Measurements from ENCODE around the gene S1PR4. TPM values are rescaled to one million over a fixed set of nuclear protein-coding genes. Genes with fewer than 3 reads are reported as not detected.

The S1PR4 gene
- total RNA-seq, 1 donor from 2014 or later = 22.3 TPM

DNA sequence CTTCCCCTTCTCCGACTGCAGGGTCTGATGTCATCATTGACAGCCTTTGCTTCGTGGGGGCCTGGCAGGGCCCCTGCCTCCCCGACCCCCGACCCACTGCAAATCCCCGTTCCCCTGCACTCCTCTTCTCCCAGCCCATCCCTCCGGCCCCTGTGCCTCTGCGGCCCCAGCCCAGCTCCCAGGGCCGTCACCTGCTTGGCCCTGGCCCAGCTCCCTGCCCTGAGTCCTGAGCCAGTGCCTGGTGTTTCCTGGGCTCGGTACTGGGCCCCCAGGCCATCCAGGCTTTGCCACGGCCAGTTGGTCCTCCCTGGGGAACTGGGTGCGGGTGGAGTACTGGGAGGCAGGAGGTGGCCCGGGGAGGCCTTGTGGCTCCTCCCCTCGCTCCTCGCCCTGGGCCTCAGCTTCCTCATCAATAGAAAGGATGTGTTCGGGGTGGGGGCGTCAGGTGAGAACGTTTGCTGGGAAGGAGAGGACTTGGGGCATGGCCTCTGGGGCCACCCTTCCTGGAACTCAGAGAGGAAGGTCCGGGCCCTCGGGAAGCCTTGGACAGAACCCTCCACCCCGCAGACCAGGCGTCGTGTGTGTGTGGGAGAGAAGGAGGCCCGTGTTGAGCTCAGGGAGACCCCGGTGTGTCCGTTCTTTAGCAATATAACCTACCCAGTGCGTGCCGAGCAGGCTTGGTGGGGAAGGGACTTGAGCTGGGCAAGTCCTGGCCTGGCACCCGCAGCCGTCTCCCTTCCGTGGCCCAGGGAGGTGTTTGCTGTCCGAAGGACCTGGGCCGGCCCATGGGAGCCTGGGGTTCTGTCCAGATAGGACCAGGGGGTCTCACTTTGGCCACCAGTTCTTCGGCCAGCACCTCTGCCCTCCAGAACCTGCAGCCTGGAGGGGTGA is 30.0 kb downstream of the S1PR4 start:
- DNase-seq = no peak

DNA sequence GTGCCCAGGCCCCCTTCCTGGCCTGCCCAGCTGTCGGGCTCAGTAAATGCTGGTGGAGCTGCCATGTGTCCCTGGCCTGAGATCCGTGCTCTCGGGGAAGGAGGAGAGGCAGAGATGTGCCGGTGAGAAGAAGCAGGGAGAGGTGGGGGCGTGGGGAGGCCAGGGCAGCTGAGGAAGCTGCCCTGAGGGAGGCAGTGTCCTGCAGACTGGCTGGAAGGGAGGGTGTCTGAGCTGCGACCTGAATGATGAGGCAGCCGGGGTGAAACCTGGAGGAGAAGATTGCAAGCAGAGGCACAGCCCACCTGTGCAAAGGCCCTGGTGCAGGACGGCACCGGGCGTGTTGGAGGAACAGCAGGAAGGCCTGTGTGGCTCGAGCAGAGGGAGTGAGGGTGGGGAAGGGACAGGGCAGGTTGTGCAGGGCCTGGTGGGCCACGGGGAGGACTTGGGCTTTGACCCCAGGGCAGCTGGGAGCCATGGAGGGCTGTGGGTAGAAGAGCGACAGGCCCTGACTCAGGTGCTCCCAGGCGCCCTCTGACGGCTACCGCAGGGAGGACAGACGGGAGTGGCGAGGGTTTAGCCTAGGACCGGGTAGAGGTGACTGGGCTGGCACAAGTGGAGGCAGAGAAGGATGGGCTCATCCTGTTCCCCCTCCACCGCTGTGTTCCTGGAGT is 31.9 kb downstream of the S1PR4 start:
- no peak overlapping the region for H3K27ac ChIP-seq
- no peaks in the 10 kb centered on the region for H3K27me3 ChIP-seq
- TF ChIP-seq CTCF (IDR thresholded peaks at IDR 0.05) = peak; percentile 70
- peaks cover 33% of the 10 kb centered on the region for H3K36me3 ChIP-seq
- intact Hi-C loops (cut with DNase I) = no loop called here
- no peaks in the 10 kb centered on the region for H3K9me3 ChIP-seq
- H3K4me3 ChIP-seq = no peak overlapping the region
- no peaks in the 10 kb centered on the region for H3K4me1 ChIP-seq
- DNase-seq (peak; percentile 82), ATAC-seq (peak; percentile 88)

More for the DNA sequence above, 30.0 kb downstream of the S1PR4 start:
- Histone ChIP-seq H3K9me3 (no peaks in the 10 kb centered on the region), H3K4me1 (no peaks in the 10 kb centered on the region), H3K27ac (no peak overlapping the region), H3K27me3 (no peaks in the 10 kb centered on the region), H3K4me3 (no peak overlapping the region), H3K36me3 (peaks cover 50% of the 10 kb centered on the region)
- no peak for ATAC-seq
- intact Hi-C loops (cut with DNase I) = no loop called here
- TF ChIP-seq CTCF (IDR thresholded peaks at IDR 0.05) = no peak

DNA sequence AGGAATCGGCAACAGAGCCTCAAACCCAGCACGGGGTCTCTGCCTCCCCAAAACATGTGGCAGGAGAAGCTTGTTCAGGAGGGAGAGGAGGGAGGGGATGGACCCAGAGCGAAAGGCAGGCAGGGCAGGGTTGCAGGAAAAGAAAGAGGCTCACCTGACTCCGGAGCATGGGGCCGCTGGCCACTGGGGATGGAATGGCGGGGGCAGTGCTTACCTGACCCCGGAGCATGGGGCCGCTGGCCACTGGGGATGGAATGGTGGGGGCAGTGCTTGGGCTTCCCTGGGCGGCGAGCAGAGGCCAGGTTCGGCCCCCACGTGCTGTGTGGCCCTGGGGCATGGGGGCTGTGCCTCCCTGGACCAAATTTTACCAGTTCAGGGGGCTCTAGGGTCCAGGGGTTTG is 32.6 kb downstream of the S1PR4 start:
- Histone ChIP-seq H3K4me3 (no peak overlapping the region), H3K9me3 (no peaks in the 10 kb centered on the region), H3K4me1 (no peaks in the 10 kb centered on the region), H3K27ac (no peak overlapping the region), H3K36me3 (peaks cover 26% of the 10 kb centered on the region), H3K27me3 (no peaks in the 10 kb centered on the region)
- no peak for DNase-seq
- ATAC-seq = no peak
- TF ChIP-seq CTCF (IDR thresholded peaks at IDR 0.05) = no peak
- intact Hi-C loops (cut with DNase I) = no loop called here

GRCh38 chr19:3213159-3213558 is 34.6 kb downstream of the S1PR4 start:
- Histone ChIP-seq H3K9me3 (no peaks in the 10 kb centered on the region), H3K27me3 (no peaks in the 10 kb centered on the region), H3K36me3 (peaks cover 6% of the 10 kb centered on the region), H3K4me3 (no peak overlapping the region), H3K27ac (no peak overlapping the region), H3K4me1 (no peaks in the 10 kb centered on the region)
- TF ChIP-seq CTCF (IDR thresholded peaks at IDR 0.05) = no peak
- ATAC-seq (no peak), DNase-seq (no peak)
- intact Hi-C loops (cut with DNase I) = no loop called here

DNA sequence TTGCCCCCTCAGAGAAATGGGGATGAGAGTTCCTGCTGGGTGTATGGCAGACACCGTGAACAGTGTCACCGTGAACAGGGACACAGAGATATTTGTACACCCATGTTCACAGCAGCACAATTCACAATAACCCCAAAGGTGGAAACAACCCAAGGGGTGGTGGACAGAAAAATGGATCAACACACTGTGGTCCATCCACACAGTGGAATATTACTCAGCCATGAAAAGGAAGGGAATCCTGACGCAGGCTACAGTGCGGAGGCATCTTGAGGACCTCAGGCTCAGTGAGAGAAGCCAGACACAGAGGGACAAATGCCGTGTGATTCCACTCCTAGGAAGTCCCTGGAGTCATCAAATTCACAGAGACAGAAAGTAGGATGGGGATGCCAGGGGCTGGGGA is 38.3 kb downstream of the S1PR4 start:
- Histone ChIP-seq H3K4me3 (no peak overlapping the region), H3K4me1 (no peaks in the 10 kb centered on the region), H3K27ac (no peak overlapping the region), H3K36me3 (no peaks in the 10 kb centered on the region), H3K27me3 (peaks cover 9% of the 10 kb centered on the region), H3K9me3 (no peaks in the 10 kb centered on the region)
- ATAC-seq = no peak
- intact Hi-C loops (cut with DNase I) = no loop called here
- no peak for TF ChIP-seq CTCF (IDR thresholded peaks at IDR 0.05)
- no peak for DNase-seq
